ENCODE results near the gene MFSD2B. TPM values are rescaled to one million over a fixed set of nuclear protein-coding genes. Genes with fewer than 3 reads are reported as not detected.
"Not testable (repeated sequence)": the region's sequence is repeated elsewhere in the genome, so short reads cannot be mapped to it uniquely, and the experiment has no call there.

Gene MFSD2B
- total and polyA plus RNA-seq, 2 donors = 0.22 to 0.85 TPM

GRCh38 chr2:24012521-24013188, 2.8 kb downstream of the MFSD2B start:
- Histone ChIP-seq H3K4me3 (ENCODE audit: low read depth, low read length) (no peak overlapping the region), H3K36me3 (ENCODE audit: insufficient read depth) (no peaks in the 10 kb centered on the region), H3K4me1 (ENCODE audit: insufficient read depth) (peaks cover 4% of the 10 kb centered on the region), H3K27ac (ENCODE audit: low read depth) (no peak overlapping the region)
- DNase-seq (ENCODE audit: extremely low spot score) = no peak
- 78% methylated on average over 9 of the region's 9 CpGs for WGBS

GRCh38 chr2:24014902-24015301, 5.0 kb downstream of the MFSD2B start:
- H3K36me3 ChIP-seq (ENCODE audit: insufficient read depth); H3K27ac ChIP-seq (ENCODE audit: low read depth); H3K4me1 ChIP-seq (ENCODE audit: insufficient read depth); H3K4me3 ChIP-seq (ENCODE audit: low read depth, low read length); DNase-seq (ENCODE audit: extremely low spot score): not testable (repeated sequence)
- 91% methylated on average over 6 of the region's 6 CpGs for WGBS

- DNase-seq (ENCODE audit: extremely low spot score) = no peak
- H3K4me1 ChIP-seq (ENCODE audit: insufficient read depth) = no peaks in the 10 kb centered on the region
- no peak overlapping the region for H3K27ac ChIP-seq (ENCODE audit: low read depth)
- H3K36me3 ChIP-seq (ENCODE audit: insufficient read depth) = no peaks in the 10 kb centered on the region
- H3K4me3 ChIP-seq (ENCODE audit: low read depth, low read length) = no peak overlapping the region
- WGBS = 66% methylated on average over 11 of the region's 11 CpGs
Observed at GRCh38 chr2:24015562-24016375, 5.9 kb downstream of the MFSD2B start.

- H3K27ac ChIP-seq (ENCODE audit: low read depth) = no peak overlapping the region
- no peak overlapping the region for H3K4me3 ChIP-seq (ENCODE audit: low read depth, low read length)
- no peaks in the 10 kb centered on the region for H3K36me3 ChIP-seq (ENCODE audit: insufficient read depth)
- no peaks in the 10 kb centered on the region for H3K4me1 ChIP-seq (ENCODE audit: insufficient read depth)
- no peak for DNase-seq (ENCODE audit: extremely low spot score)
- 81% methylated on average over 9 of the region's 9 CpGs for WGBS
Observed at GRCh38 chr2:24016376-24016761, 6.5 kb downstream of the MFSD2B start.

- no peak overlapping the region for H3K4me3 ChIP-seq (ENCODE audit: low read depth, low read length)
- H3K4me1 ChIP-seq (ENCODE audit: insufficient read depth) = no peaks in the 10 kb centered on the region
- no peak for DNase-seq (ENCODE audit: extremely low spot score)
- 92% methylated on average over 35 of the region's 35 CpGs for WGBS
- no peak overlapping the region for H3K27ac ChIP-seq (ENCODE audit: low read depth)
- no peaks in the 10 kb centered on the region for H3K36me3 ChIP-seq (ENCODE audit: insufficient read depth)
Observed at GRCh38 chr2:24016853-24017703, 7.2 kb downstream of the MFSD2B start.

- H3K27ac ChIP-seq (ENCODE audit: low read depth) = no peak overlapping the region
- 84% methylated on average over 8 of the region's 8 CpGs for WGBS
- no peaks in the 10 kb centered on the region for H3K36me3 ChIP-seq (ENCODE audit: insufficient read depth)
- no peak for DNase-seq (ENCODE audit: extremely low spot score)
- no peaks in the 10 kb centered on the region for H3K4me1 ChIP-seq (ENCODE audit: insufficient read depth)
- H3K4me3 ChIP-seq (ENCODE audit: low read depth, low read length) = no peak overlapping the region
Observed at GRCh38 chr2:24017711-24018110, 7.8 kb downstream of the MFSD2B start.

GRCh38 chr2:24018241-24018640, 8.4 kb downstream of the MFSD2B start:
- no peak for DNase-seq (ENCODE audit: extremely low spot score)
- H3K4me3 ChIP-seq (ENCODE audit: low read depth, low read length) = no peak overlapping the region
- no peaks in the 10 kb centered on the region for H3K4me1 ChIP-seq (ENCODE audit: insufficient read depth)
- no peaks in the 10 kb centered on the region for H3K36me3 ChIP-seq (ENCODE audit: insufficient read depth)
- 82% methylated on average over 9 of the region's 9 CpGs for WGBS
- H3K27ac ChIP-seq (ENCODE audit: low read depth) = no peak overlapping the region

GRCh38 chr2:24019729-24020128, 9.8 kb downstream of the MFSD2B start:
- H3K4me1 ChIP-seq (ENCODE audit: insufficient read depth) = no peaks in the 10 kb centered on the region
- DNase-seq (ENCODE audit: extremely low spot score) = no peak
- no peak overlapping the region for H3K4me3 ChIP-seq (ENCODE audit: low read depth, low read length)
- 92% methylated on average over 5 of the region's 5 CpGs for WGBS
- no peaks in the 10 kb centered on the region for H3K36me3 ChIP-seq (ENCODE audit: insufficient read depth)
- H3K27ac ChIP-seq (ENCODE audit: low read depth) = no peak overlapping the region

GRCh38 chr2:24020244-24020643, 10.4 kb downstream of the MFSD2B start:
- no peak overlapping the region for H3K4me3 ChIP-seq (ENCODE audit: low read depth, low read length)
- no peaks in the 10 kb centered on the region for H3K4me1 ChIP-seq (ENCODE audit: insufficient read depth)
- H3K27ac ChIP-seq (ENCODE audit: low read depth) = no peak overlapping the region
- no peaks in the 10 kb centered on the region for H3K36me3 ChIP-seq (ENCODE audit: insufficient read depth)
- DNase-seq (ENCODE audit: extremely low spot score) = no peak
- WGBS = 70% methylated on average over 4 of the region's 4 CpGs

- no peak overlapping the region for H3K27ac ChIP-seq (ENCODE audit: low read depth)
- H3K4me1 ChIP-seq (ENCODE audit: insufficient read depth) = no peaks in the 10 kb centered on the region
- H3K36me3 ChIP-seq (ENCODE audit: insufficient read depth) = no peaks in the 10 kb centered on the region
- H3K4me3 ChIP-seq (ENCODE audit: low read depth, low read length) = no peak overlapping the region
- WGBS = 77% methylated on average over 19 of the region's 19 CpGs
- no peak for DNase-seq (ENCODE audit: extremely low spot score)
Observed at GRCh38 chr2:24021122-24021998, 11.5 kb downstream of the MFSD2B start.

GRCh38 chr2:24022324-24022974, 12.6 kb downstream of the MFSD2B start:
- H3K36me3 ChIP-seq (ENCODE audit: insufficient read depth) = no peaks in the 10 kb centered on the region
- WGBS = 93% methylated on average over 14 of the region's 14 CpGs
- no peaks in the 10 kb centered on the region for H3K4me1 ChIP-seq (ENCODE audit: insufficient read depth)
- no peak for DNase-seq (ENCODE audit: extremely low spot score)
- H3K27ac ChIP-seq (ENCODE audit: low read depth) = no peak overlapping the region
- no peak overlapping the region for H3K4me3 ChIP-seq (ENCODE audit: low read depth, low read length)

GRCh38 chr2:24022975-24023575, 13.2 kb downstream of the MFSD2B start:
- Histone ChIP-seq H3K4me3 (ENCODE audit: low read depth, low read length) (no peak overlapping the region), H3K4me1 (ENCODE audit: insufficient read depth) (no peaks in the 10 kb centered on the region), H3K36me3 (ENCODE audit: insufficient read depth) (no peaks in the 10 kb centered on the region), H3K27ac (ENCODE audit: low read depth) (no peak overlapping the region)
- 88% methylated on average over 16 of the region's 16 CpGs for WGBS
- DNase-seq (ENCODE audit: extremely low spot score) = no peak

Measured in urinary bladder (tissue), 4 donors.